ENCODE results near the gene TATDN3.

DNA sequence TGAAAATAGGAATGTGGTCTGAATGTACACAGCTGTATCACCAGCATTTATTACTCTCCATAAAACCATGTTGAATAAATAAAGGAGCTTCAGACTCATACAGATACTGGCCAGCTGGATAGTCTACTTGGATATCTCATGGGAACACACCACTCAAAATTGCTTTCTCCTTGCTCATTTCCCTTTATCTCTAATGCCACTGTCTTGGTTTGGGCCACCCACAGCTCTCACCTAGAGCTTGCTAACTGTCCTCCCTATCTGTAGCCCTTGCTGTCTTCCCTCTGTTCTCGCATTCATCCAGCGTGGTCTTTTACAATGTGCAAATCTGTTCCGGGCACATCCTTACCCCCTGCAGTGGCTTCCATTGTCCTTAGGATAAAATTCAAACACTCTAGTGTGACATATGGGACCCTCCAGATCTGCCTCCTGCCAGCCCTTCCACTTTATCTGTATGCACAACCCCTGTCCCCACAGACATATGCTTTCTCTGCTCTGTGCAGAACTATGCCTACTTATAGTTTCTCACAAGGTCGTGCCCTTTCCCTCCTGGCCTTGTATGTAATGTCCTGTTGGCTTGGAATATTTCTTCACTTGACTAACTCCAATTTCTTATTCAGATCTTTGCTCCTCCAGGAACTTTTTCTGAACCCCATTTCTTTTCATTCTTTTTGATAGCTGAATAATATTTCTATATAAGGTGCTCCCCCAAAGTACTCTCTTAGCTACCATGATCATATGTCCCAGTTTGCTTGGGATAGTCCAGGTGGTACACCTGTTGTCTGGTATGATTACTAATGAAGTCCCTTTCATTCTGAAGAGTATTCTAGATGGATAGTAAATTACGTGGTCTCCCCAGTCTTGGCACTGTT, 69.3 kb downstream of the TATDN3 start:
- TF ChIP-seq CTCF (IDR thresholded peaks at IDR 0.05; ENCODE audit: low read length) (no peak), EZH2 (IDR thresholded peaks at IDR 0.05; ENCODE audit: borderline replicate concordance, low read length) (no peak)
